NCI-H524 treated with DMSO at 0.1 percent for 48 hours (cell line): ENCODE results near the gene ADCY3.

Experiments used
- DNase-seq: peaks from one replicate; lab custom pipeline; 2025; lab: John Stamatoyannopoulos, UW

Gene ADCY3

GRCh38 chr2:24875272-24875671 lies 44.8 kb downstream of the ADCY3 start:
- no peak for DNase-seq

GRCh38 chr2:24874035-24874434 lies 46.0 kb downstream of the ADCY3 start:
- no peak for DNase-seq

- DNase-seq: no peak
These were observed 46.4 kb downstream of the ADCY3 start for GRCh38 chr2:24873619-24874018.

- no peak for DNase-seq
These were observed 47.5 kb downstream of the ADCY3 start for GRCh38 chr2:24872344-24873115.

GRCh38 chr2:24871852-24872333 lies 48.1 kb downstream of the ADCY3 start:
- DNase-seq: no peak

- DNase-seq: no peak
These were observed 48.9 kb downstream of the ADCY3 start for GRCh38 chr2:24870891-24871705.

GRCh38 chr2:24870440-24870839 lies 49.6 kb downstream of the ADCY3 start:
- DNase-seq: no peak

GRCh38 chr2:24866946-24867345 lies 53.1 kb downstream of the ADCY3 start:
- no peak for DNase-seq

GRCh38 chr2:24863641-24864040 lies 56.4 kb downstream of the ADCY3 start:
- DNase-seq: no peak

GRCh38 chr2:24861500-24861899 lies 58.5 kb downstream of the ADCY3 start:
- DNase-seq: no peak

GRCh38 chr2:24860631-24861030 lies 59.4 kb downstream of the ADCY3 start:
- DNase-seq: no peak

GRCh38 chr2:24859968-24860600 lies 60.0 kb downstream of the ADCY3 start:
- DNase-seq: no peak

- no peak for DNase-seq
These were observed 61.0 kb downstream of the ADCY3 start for GRCh38 chr2:24858996-24859395.

GRCh38 chr2:24857746-24858145 lies 62.3 kb downstream of the ADCY3 start:
- DNase-seq: no peak

- DNase-seq: no peak
These were observed 63.2 kb downstream of the ADCY3 start for GRCh38 chr2:24856791-24857211.

- no peak for DNase-seq
These were observed 64.3 kb downstream of the ADCY3 start for GRCh38 chr2:24855726-24856125.

GRCh38 chr2:24855022-24855622 lies 64.9 kb downstream of the ADCY3 start:
- DNase-seq: no peak

- DNase-seq: no peak
These were observed 66.0 kb downstream of the ADCY3 start for GRCh38 chr2:24853996-24854395.

- no peak for DNase-seq
These were observed 67.0 kb downstream of the ADCY3 start for GRCh38 chr2:24853046-24853445.

GRCh38 chr2:24852431-24853020 lies 67.5 kb downstream of the ADCY3 start:
- no peak for DNase-seq

GRCh38 chr2:24852026-24852425 lies 68.0 kb downstream of the ADCY3 start:
- DNase-seq: no peak

GRCh38 chr2:24850944-24851343 lies 69.1 kb downstream of the ADCY3 start:
- DNase-seq: no peak
